Endothelial cell of hepatic sinusoid (primary cell): ENCODE results near the gene CAMK4.

Experiments
- in situ Hi-C: cut with HindIII; loops from 2 replicates; pipeline ENCODE4 v1.10.0; 2017; ENCODE audit warnings: low sequenced_read_pairs

The CAMK4 gene

GRCh38 chr5:111223787-111224560 is at the start of gene CAMK4:
TSS of gene CAMK4 (plus strand) at chr5:111224384. CDS start at chr5:111224484, 100 bp downstream.
- in situ Hi-C loops = no loop called here

- in situ Hi-C loops = no loop called here
Observed at GRCh38 chr5:111183064-111183463, 41.1 kb upstream of the CAMK4 start.

GRCh38 chr5:111187079-111187478 is 37.1 kb upstream of the CAMK4 start:
- in situ Hi-C loops = no loop called here

- in situ Hi-C loops = no loop called here
Observed at GRCh38 chr5:111194053-111194452, 30.1 kb upstream of the CAMK4 start.

GRCh38 chr5:111194925-111195324 is 29.3 kb upstream of the CAMK4 start:
- in situ Hi-C loops = no loop called here

GRCh38 chr5:111197523-111197922 is 26.7 kb upstream of the CAMK4 start:
- in situ Hi-C loops = no loop called here

- in situ Hi-C loops = no loop called here
Observed at GRCh38 chr5:111198281-111198966, 25.8 kb upstream of the CAMK4 start.

GRCh38 chr5:111200828-111201227 is 23.4 kb upstream of the CAMK4 start:
- in situ Hi-C loops = no loop called here

- in situ Hi-C loops = no loop called here
Observed at GRCh38 chr5:111201705-111202104, 22.5 kb upstream of the CAMK4 start.

GRCh38 chr5:111211341-111211740 is 12.8 kb upstream of the CAMK4 start:
- in situ Hi-C loops = no loop called here

GRCh38 chr5:111214052-111214742 is 10.0 kb upstream of the CAMK4 start:
- in situ Hi-C loops = no loop called here

- in situ Hi-C loops = no loop called here
Observed at GRCh38 chr5:111215971-111216370, 8.2 kb upstream of the CAMK4 start.

- in situ Hi-C loops = no loop called here
Observed at GRCh38 chr5:111221139-111221538, 3.0 kb upstream of the CAMK4 start.

GRCh38 chr5:111223101-111223786 is 940 bp upstream of the CAMK4 start:
- in situ Hi-C loops = no loop called here

- in situ Hi-C loops = no loop called here
Observed at GRCh38 chr5:111224561-111225345, 569 bp downstream of the CAMK4 start.

GRCh38 chr5:111225926-111226325 is 1.7 kb downstream of the CAMK4 start:
- in situ Hi-C loops = no loop called here

- in situ Hi-C loops = no loop called here
Observed at GRCh38 chr5:111226556-111226955, 2.4 kb downstream of the CAMK4 start.

- in situ Hi-C loops = no loop called here
Observed at GRCh38 chr5:111227226-111227782, 3.1 kb downstream of the CAMK4 start.

GRCh38 chr5:111227801-111228200 is 3.6 kb downstream of the CAMK4 start:
- in situ Hi-C loops = no loop called here
